HepG2 (cell line): Measurements from ENCODE around the gene FAM117B. TPM values are rescaled to one million over a fixed set of nuclear protein-coding genes. Genes with fewer than 3 reads are reported as not detected.
A peak's percentile ranks its signal among the peaks of the same experiment; 100 is the strongest.

Experiments used
- ATAC-seq: fragments of 200-7000 bp; cut with Tn5 transposase; 3 replicates; pipeline ENCODE4 v1.9.1; 2020; ENCODE audit warnings: mild to moderate bottlenecking, moderate library complexity
- BruUV-seq: library from RNA; stranded (reverse); fragments of 400-500 nt; replicated peaks from 2 replicates; lab custom pipeline; 2021; lab: Mats Ljungman, UMichigan
- CTCF ChIA-PET: fragments of 300-600 bp; formaldehyde crosslinking; extraction: SDS; loops from one replicate; lab custom pipeline; 2021; ENCODE audit warnings: low total read pairs, inconsistent platforms, low intra/inter-chr PET ratio; lab: Yijun Ruan, JAX
- POLR2A ChIA-PET: fragments of 350-600 bp; sonication (Branson Sonifier 250); formaldehyde crosslinking; loops from one replicate; lab custom pipeline; 2020; ENCODE audit warnings: antibody characterized with exemption, inconsistent platforms; lab: Yijun Ruan, JAX
- DNase-seq: peaks from one replicate; pipeline ENCODE4 v3.0.0-alpha.2; 2015; ENCODE audit warnings: low spot score
- FAIRE-seq: peaks from 3 replicates; lab custom pipeline; 2011; peaks lifted over from hg19 to GRCh38; lab: Jason Lieb, UNC
- H2AFZ ChIP-seq: one replicate; pipeline ENCODE4 v1.6.1; 2011; ENCODE audit warnings: low read length, inconsistent platforms
- H3K27ac ChIP-seq: fragments of 300-600 bp; 3 replicates; pipeline ENCODE4 v1.8.0; 2011; ENCODE audit warnings: mixed run types, mild to moderate bottlenecking, mixed read lengths, low read length, inconsistent platforms; ENCODE audit not compliant: insufficient read depth; ENCODE audit errors: extremely low read length
- H3K27me3 ChIP-seq, 2 experiments: fragments of 200-600 bp in 1 of 2; 2 replicates in 1 of 2; 3 replicates in 1 of 2; pipeline versions ENCODE4 v1.6.0 to v1.8.0; 2011; ENCODE audit warnings: low read length in 2 of 2, mild to moderate bottlenecking in 2 of 2, moderate library complexity in 2 of 2, inconsistent platforms in 1 of 2; ENCODE audit not compliant: insufficient read depth in 2 of 2, control insufficient read depth in 1 of 2
- H3K36me3 ChIP-seq, 2 experiments: fragments of 200-600 bp in 1 of 2; replicated peaks in 1 of 2; 2 replicates in 1 of 2; 3 replicates in 1 of 2; pipeline versions ENCODE4 v1.5.1 to v1.8.0; 2011; ENCODE audit warnings: low read length in 2 of 2, inconsistent platforms in 1 of 2; ENCODE audit not compliant: insufficient read depth in 2 of 2, control insufficient read depth in 1 of 2
- H3K4me1 ChIP-seq: 2 replicates; pipeline ENCODE4 v1.5.1; 2012; ENCODE audit warnings: low read length, inconsistent platforms; ENCODE audit not compliant: insufficient read depth
- H3K4me2 ChIP-seq: 2 replicates; pipeline ENCODE4 v1.6.0; 2011; ENCODE audit warnings: low read depth, low read length, inconsistent platforms
- H3K4me3 ChIP-seq, 3 experiments: fragments of 200-600 bp in 1 of 3; sonication (generic), shearing (Covaris generic) in 1 of 3; replicated peaks in 1 of 3; 2 replicates each; pipeline ENCODE4 v1.5.1; 2011 to 2016; ENCODE audit warnings: low read length in 3 of 3, inconsistent platforms in 2 of 3, low read depth in 2 of 3, mild to moderate bottlenecking in 2 of 3, control low read depth in 1 of 3, mixed read lengths in 1 of 3; ENCODE audit not compliant: insufficient read depth in 1 of 3
- H3K79me2 ChIP-seq: one replicate; pipeline ENCODE4 v1.6.1; 2011; ENCODE audit warnings: low read length, inconsistent platforms; ENCODE audit not compliant: insufficient read depth
- H3K9ac ChIP-seq: 2 replicates; pipeline ENCODE4 v1.6.0; 2011; ENCODE audit warnings: mild to moderate bottlenecking, low read depth, low read length, inconsistent platforms; ENCODE audit not compliant: insufficient read depth
- H3K9me3 ChIP-seq: 2 replicates; pipeline ENCODE4 v1.5.1; 2012; ENCODE audit warnings: mild to moderate bottlenecking, low read length
- H4K20me1 ChIP-seq: 2 replicates; pipeline ENCODE4 v1.6.0; 2011; ENCODE audit warnings: inconsistent platforms, mild to moderate bottlenecking, low read length, moderate library complexity; ENCODE audit not compliant: insufficient read depth
- IRF2 ChIP-seq: IDR thresholded peaks from 2 replicates; pipeline ENCODE4 v1.6.1; 2018; ENCODE audit warnings: missing genetic modification reagents, missing compliant biosample characterization
- KLF6 ChIP-seq: IDR thresholded peaks from 2 replicates; pipeline ENCODE4 v1.8.0; 2016; ENCODE audit warnings: missing biosample characterization, missing genetic modification reagents
- MAFF ChIP-seq: IDR thresholded peaks from 2 replicates; pipeline ENCODE4 v1.6.1; 2011; ENCODE audit warnings: low read depth, low read length, improper control_type of control experiment
- MAFK ChIP-seq, 2 experiments: IDR thresholded peaks in 1 of 2; conservative IDR thresholded peaks in 1 of 2; 2 replicates each; pipeline ENCODE4 v1.6.1; 2011; ENCODE audit warnings: improper control_type of control experiment in 2 of 2, low read length in 2 of 2
- REXO4 ChIP-seq: sonication (generic); formaldehyde crosslinking; IDR thresholded peaks from 2 replicates; pipeline ENCODE4 v1.8.0; 2022; ENCODE audit warnings: missing genetic modification reagents, mild to moderate bottlenecking, borderline replicate concordance
- RORA ChIP-seq: sonication (generic); formaldehyde crosslinking; IDR thresholded peaks from 2 replicates; pipeline ENCODE4 v1.5.0; 2020; ENCODE audit warnings: mild to moderate bottlenecking, missing genetic modification reagents, moderate library complexity
- ZBTB8A ChIP-seq: sonication (generic); formaldehyde crosslinking; IDR thresholded peaks from 2 replicates; pipeline ENCODE4 v1.4.0; 2020; ENCODE audit warnings: mild to moderate bottlenecking, low read depth, missing genetic modification reagents, borderline replicate concordance
- ZNF510 ChIP-seq: sonication (generic); formaldehyde crosslinking; IDR thresholded peaks from 2 replicates; pipeline ENCODE4 v1.4.0; 2020; ENCODE audit warnings: low read depth, mild to moderate bottlenecking, missing genetic modification reagents
- ZNF557 ChIP-seq: sonication (generic); formaldehyde crosslinking; IDR thresholded peaks from 2 replicates; pipeline ENCODE4 v1.4.0; 2020; ENCODE audit warnings: missing genetic modification reagents
- WGBS: methylation state at CpG from one replicate; pipeline ENCODE4 v1.1.6; 2017; ENCODE audit warnings: low lambda C conversion rate; 5-methylcytosine and 5-hydroxymethylcytosine counted together
- in situ Hi-C: cut with HindIII; loops from 2 replicates; pipeline ENCODE4 v1.10.0; 2017; ENCODE audit warnings: low pct_unique_long_range_greater_than_20kb; ENCODE audit not compliant: extremely low pct_ligation_motif_present
- intact Hi-C: fragments of 100-400 bp; cut with micrococcal nuclease; formaldehyde crosslinking; loops from one replicate; pipeline ENCODE4 v1.10.0; 2022; ENCODE audit not compliant: unreplicated experiment
- polyA plus RNA-seq, 8 experiments: library from polyadenylated mRNA; depleted of rRNA in 3 of 8; stranded (reverse) in 7 of 8; unstranded in 1 of 8; fragments of >200 nt; fragmentation: Illumina TruSeq in 4 of 8; extraction: Trizol in 4 of 8; gene quantifications; 2 replicates each; pipeline versions ENCODE4 v1.2.1 to v1.2.3, GENCODE V29; 2011 to 2016; ENCODE audit warnings: low read depth in 4 of 8, missing spikeins in 1 of 8, mixed read lengths in 1 of 8; ENCODE audit not compliant: insufficient read depth in 1 of 8
- total RNA-seq, 5 experiments: library from RNA; depleted of rRNA; stranded (reverse); fragments of >200 nt; fragmentation: Illumina TruSeq; extraction: Trizol; gene quantifications; 2 replicates each; pipeline ENCODE4 v1.2.3, GENCODE V29; 2016; ENCODE audit warnings: low read depth in 1 of 5
- TF ChIP-seq, protein P1 (sequence below): sonication (generic); formaldehyde crosslinking; IDR thresholded peaks from 2 replicates; pipeline ENCODE4 v1.5.0; 2020; ENCODE audit warnings: missing genetic modification reagents
- TF ChIP-seq, protein P2 (sequence below): sonication (generic); formaldehyde crosslinking; IDR thresholded peaks from 2 replicates; pipeline ENCODE4 v1.4.0; 2020; ENCODE audit warnings: mild to moderate bottlenecking, missing genetic modification reagents

The FAM117B gene
- total and polyA plus RNA-seq, 2 of the 13 experiments (the other 11 are each of a cell fraction or from before 2014, with no cell fraction given), result 5.8 to 11.0 TPM

DNA sequence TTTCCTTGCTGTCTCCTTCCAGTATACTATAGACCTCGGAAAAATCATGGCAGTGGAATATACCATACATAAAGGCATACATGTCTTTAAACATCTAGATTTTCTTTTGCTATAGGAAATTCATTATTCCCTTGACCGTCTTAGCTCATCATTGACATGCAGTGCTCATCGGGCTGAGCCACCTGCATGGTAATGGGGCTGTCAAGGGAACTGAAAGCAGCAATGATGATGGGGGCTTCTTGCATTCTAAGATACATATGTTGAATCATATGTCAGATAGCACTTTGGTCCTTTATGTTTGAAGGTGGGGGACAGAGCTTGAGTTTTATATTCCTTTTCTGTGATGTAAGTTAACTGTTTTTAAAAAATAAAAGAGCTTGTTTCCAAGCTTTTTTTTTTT lies 130.2 kb downstream of the FAM117B start:
- FAIRE-seq (no peak), ATAC-seq (no peak), DNase-seq (no peak)
- no peaks in the 10 kb centered on the region for H3K79me2 ChIP-seq
- intact Hi-C loops (loop anchor here (5.0 kb wide), 1 partner anchor 178 kb away; no protein-coding TSS in a partner anchor), in situ Hi-C loops (no loop called here)
- TF ChIP-seq ZNF510 (CRISPR knock-in tag) (no peak), ZNF557 (CRISPR knock-in tag) (no peak), KLF6 (CRISPR knock-in tag) (no peak), IRF2 (CRISPR knock-in tag) (no peak)
- TF ChIP-seq, protein P1, sequence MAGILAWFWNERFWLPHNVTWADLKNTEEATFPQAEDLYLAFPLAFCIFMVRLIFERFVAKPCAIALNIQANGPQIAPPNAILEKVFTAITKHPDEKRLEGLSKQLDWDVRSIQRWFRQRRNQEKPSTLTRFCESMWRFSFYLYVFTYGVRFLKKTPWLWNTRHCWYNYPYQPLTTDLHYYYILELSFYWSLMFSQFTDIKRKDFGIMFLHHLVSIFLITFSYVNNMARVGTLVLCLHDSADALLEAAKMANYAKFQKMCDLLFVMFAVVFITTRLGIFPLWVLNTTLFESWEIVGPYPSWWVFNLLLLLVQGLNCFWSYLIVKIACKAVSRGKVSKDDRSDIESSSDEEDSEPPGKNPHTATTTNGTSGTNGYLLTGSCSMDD (CRISPR knock-in tag), result no peak
- TF ChIP-seq, protein P2, sequence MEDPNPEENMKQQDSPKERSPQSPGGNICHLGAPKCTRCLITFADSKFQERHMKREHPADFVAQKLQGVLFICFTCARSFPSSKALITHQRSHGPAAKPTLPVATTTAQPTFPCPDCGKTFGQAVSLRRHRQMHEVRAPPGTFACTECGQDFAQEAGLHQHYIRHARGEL (CRISPR knock-in tag), result no peak
- ChIA-PET POLR2A (no interaction called here), CTCF (no interaction called here)
- BruUV-seq, result no TSS peak
- peaks cover 13 to 39% of the 10 kb centered on the region in 2 experiments for H3K36me3 ChIP-seq
- no peak overlapping the region for H3K4me2 ChIP-seq
- H3K9me3 ChIP-seq, result no peaks in the 10 kb centered on the region
- no peak overlapping the region for H3K9ac ChIP-seq
- H3K27ac ChIP-seq, result no peak overlapping the region
- no peaks in the 10 kb centered on the region for H3K27me3 ChIP-seq
- 100% methylated on average over 3 of the region's 3 CpGs for WGBS
- H4K20me1 ChIP-seq, result no peaks in the 10 kb centered on the region
- H3K4me1 ChIP-seq, result peaks cover 9% of the 10 kb centered on the region
- H3K4me3 ChIP-seq, result no peak overlapping the region
- H2AFZ ChIP-seq, result no peak overlapping the region

DNA sequence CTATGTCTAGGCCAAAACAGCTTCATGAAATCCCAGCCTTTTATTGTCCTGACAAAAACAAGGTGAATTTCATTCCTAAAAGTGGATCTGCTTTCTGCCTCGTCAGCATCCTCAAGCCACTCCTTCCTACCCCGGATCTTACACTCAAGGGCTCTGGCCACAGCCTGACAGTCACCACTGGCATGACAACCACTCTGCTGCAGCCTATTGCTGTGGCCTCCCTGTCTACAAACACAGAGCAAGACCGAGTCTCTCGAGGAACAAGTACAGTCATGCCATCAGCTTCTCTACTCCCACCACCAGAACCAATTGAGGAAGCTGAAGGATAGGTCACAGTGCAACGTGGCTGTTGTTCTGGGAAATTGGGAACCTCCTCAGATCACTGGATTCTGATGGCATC lies 130.7 kb downstream of the FAM117B start:
- intact Hi-C loops, result loop anchor here (5.0 kb wide), 1 partner anchor 178 kb away; no protein-coding TSS in a partner anchor
- Histone ChIP-seq H3K36me3 (peaks cover 9 to 34% of the 10 kb centered on the region in 2 experiments), H3K4me1 (peaks cover 9% of the 10 kb centered on the region), H4K20me1 (no peaks in the 10 kb centered on the region), H3K9ac (no peak overlapping the region), H3K9me3 (no peaks in the 10 kb centered on the region), H3K4me2 (no peak overlapping the region), H3K27me3 (no peaks in the 10 kb centered on the region), H3K4me3 (no peak overlapping the region), H2AFZ (no peak overlapping the region), H3K79me2 (no peaks in the 10 kb centered on the region), H3K27ac (no peak overlapping the region)
- no peak for TF ChIP-seq RORA (CRISPR knock-in tag)
- TF ChIP-seq REXO4 (CRISPR knock-in tag), result no peak
- TF ChIP-seq MAFK (conservative IDR thresholded peaks at IDR 0.05 in 1 of 2, IDR thresholded peaks at IDR 0.05 in 1 of 2; ENCODE audit: low read length in 2 of 2), result peak; percentile 76 to 89; a peak in 3 of 4 replicates
- no peak for TF ChIP-seq ZBTB8A (CRISPR knock-in tag)
- TF ChIP-seq MAFF, result peak; percentile 78
- ATAC-seq, result no peak
- DNase-seq, result no peak
- in situ Hi-C loops, result no loop called here
- no TSS peak for BruUV-seq
- ChIA-PET CTCF (no interaction called here), POLR2A (no interaction called here)
- WGBS, result 96% methylated on average over 5 of the region's 5 CpGs
- FAIRE-seq, result no peak
